HG02610 (cell line): ENCODE data around the gene PLAAT5.
A peak's percentile ranks its signal among the peaks of the same experiment; 100 is the strongest.
"Not testable (repeated sequence)": the region's sequence is repeated elsewhere in the genome, so short reads cannot be mapped to it uniquely, and the experiment has no call there.

Experiments
- ATAC-seq: cut with Tn5 transposase; IDR thresholded peaks from one replicate; pipeline ENCODE4 v1.9.1; 2021; ENCODE audit warnings: mild to moderate bottlenecking, moderate library complexity; ENCODE audit not compliant: unreplicated experiment

The PLAAT5 gene, protein sequence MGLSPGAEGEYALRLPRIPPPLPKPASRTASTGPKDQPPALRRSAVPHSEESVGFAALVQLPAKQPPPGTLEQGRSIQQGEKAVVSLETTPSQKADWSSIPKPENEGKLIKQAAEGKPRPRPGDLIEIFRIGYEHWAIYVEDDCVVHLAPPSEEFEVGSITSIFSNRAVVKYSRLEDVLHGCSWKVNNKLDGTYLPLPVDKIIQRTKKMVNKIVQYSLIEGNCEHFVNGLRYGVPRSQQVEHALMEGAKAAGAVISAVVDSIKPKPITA

DNA sequence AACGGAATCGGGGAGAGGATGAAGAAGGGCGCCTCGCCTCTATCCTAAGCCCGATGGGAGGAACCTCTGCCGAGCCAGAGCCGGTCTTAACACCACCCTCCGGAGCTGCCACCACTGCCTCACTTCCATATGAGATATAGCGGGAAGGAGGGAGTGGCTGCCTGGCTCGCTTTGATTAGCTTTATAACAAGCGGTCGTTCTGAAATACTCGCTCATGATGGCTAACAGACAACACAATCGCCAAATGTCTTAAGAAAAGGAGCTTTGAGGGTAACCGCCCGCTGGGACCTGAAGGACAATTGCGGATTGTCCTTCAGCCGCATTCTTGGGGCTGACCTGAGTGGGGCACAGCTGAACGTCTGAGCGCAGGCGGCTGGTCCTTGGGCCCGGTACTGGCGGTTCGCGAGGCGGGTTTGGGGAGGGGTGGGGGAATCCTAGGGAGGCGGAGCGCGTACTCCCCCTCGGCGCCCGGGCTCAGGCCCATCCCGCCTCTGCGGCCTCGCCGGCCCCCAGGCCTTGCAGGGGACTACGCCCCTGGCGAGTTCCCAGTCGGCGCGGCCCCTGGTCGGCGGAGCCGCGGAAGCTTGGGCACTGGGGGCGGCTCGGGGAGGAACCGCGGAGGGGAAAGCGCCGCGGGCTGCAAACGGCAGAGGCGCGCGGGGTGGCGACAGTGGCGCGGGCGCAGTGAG, at the start of gene PLAAT5:
Gene PLAAT5 (minus strand): TSS at position 617 of the 689 bp plus-strand sequence. CDS start 133 bp downstream, at position 484.
- no peak for ATAC-seq

DNA sequence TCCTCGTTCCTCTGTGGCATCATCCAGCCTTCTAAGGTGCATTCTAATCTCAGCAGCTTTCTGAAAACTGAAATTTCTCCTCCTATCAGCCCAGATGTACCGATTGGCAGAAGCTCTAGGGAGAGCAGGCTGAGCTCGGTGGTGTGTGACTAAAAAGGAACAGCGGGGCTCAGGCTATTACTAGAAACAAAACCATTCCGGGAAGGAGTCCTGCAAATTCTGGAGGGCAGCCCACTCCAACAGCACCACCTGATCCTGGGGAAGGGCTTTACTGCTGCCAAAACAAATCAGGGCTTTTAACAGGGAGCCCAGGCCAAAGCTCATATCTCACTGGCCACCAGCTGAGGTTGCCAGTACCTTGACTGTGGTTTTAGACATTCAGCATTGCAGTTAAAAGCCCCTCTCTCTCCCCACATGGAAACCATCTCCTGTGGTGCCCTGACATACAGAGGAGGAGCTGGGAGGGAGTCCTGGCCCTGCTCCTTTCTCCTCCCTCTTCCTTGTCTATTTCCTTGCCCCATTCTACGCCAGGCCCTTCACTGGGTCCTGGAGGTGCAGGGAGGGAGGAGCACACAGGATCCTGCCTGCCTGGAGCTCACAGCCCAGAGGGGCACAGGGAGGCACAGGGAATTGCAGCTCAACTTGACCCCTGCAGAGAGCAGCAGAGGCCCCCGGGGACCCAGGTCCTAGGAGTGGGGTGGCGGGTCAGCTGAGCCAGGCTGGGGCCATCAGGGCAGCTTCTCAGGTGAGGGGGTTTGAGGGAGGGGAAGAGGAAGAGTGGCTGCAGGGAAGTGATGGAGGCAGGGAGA, 46.5 kb upstream of the PLAAT5 start:
- ATAC-seq: no peak

DNA sequence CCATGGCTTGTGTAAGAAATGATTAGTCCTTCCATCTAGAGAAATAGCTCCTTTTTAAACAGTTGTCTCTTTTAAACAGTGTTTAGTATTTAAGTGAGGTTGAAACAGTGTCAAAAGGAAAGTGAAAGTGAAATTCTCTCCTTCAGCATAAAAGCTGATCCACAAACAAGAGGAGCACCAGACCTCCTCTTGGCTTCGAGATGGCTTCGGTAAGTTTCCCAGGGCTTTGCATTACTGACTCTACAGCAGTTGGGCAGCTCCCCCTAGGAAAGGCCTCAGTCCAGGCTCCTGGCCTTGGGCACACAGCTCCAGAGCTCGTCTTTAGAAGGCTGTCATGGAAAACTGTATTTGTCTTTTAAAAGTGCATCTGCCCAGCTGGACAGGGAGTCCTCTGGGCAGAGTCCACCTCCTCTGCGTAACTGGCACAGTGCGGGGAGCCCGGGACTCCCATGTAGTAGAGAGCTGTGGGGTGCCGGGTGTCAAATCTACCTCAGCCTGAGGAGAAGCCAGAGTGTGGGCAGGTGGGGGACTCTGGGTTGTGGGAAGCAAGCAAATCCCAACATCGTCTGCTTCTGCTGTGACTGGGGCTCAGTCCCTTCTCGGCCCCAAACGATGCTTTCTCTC, 45.8 kb upstream of the PLAAT5 start, which contains the start of gene PLAAT4:
Gene PLAAT4 (plus strand): TSS at position 140 of the 624 bp plus-strand sequence. CDS start 61 bp downstream, at position 201.
- peak; percentile 37 for ATAC-seq

DNA sequence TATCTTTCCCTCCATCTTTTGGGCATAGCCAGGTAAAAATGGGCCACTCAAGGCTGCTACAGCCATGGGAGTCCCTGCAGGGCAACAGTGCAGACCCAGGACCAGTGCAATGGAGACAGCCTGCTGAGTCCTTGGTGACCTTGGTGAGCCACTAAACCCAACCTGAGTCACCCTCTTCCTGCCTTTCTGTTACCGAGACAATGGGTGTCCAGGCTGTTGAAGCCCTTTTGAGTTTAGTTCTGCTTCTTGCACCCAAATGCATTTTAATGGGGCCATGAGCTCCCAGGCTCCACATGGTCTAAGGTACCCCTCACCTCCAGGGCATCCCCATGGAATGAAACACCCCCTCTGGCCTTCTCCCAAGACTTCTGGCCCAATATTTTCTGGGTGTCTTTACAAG, 44.8 kb upstream of the PLAAT5 start:
- ATAC-seq: no peak

DNA sequence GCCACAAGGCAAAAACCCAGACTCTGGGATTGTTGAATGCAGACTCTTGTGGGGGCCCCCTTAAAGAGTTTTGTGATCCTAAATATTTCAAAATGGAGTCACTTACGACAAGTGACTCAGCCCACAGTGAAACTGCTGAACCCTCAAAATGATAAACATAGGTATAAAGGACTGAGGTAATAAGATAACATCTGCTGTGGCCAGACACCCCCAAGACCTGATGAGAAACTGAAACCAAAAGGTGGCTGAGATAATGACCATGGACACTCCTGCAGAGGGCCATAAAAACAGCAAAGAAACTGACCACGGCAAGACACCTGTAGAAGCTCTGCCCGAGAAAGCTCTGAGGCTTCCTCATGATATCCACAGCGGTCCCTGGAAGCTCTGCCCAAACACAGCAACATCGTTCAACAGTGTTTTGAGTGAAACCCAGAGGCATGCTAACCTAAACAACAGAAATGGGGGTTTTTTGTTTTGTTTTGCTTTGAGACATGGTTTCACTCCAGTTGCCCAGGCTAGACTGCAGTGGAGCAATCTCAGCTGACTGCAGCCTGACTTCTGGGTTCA, 44.0 kb upstream of the PLAAT5 start:
- ATAC-seq: peak; percentile 45

DNA sequence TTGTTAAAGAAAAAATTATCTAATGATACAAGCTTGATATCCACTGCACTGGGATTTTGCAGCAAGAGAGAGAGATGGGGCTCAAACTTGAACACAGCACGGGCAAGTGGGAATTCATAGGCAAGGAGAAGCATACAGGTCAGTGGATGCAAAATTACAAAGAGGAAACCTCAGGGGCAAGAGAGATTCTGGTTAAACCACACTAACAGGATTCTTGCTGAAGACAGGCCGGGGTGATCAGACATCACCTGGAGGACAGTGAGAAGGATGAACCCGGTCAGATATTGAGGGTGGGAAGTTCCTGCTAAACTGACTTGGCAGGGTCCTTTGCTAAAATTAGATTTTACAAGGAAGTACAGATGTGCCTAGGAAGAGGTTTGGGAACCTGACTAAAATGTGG, 43.1 kb upstream of the PLAAT5 start:
- ATAC-seq: no peak

DNA sequence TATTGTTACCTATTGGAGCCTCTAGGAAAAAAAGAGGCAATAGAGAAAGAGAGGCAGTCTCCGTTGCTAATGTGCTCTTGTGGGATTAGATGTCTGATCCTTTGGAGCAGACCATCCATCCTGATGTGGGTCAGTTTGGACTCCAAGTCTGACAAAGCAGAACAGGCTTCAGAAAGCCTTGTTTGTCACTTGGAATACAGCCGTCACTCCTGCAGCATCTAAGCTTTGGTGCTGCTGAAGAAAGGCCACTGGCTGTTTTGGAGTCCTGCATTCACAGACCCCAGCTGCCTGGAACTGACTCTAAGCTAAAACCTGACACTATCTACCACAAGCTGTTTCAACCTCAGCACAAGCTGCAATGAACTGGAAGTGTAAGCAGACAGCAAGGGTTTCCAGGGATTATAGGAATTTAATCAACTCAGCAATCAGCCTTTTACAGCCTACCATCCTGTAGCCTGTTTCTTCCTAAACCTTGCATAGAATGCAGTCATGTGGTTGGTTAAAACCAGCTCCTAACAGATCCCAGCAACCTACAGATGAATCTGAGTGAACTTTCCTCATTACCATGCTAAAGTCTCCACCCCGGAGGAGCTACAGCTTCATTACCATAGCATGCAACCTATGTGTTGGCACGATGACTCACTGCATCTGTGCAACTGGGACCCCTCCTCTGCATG, 42.0 kb upstream of the PLAAT5 start:
- ATAC-seq: no peak

DNA sequence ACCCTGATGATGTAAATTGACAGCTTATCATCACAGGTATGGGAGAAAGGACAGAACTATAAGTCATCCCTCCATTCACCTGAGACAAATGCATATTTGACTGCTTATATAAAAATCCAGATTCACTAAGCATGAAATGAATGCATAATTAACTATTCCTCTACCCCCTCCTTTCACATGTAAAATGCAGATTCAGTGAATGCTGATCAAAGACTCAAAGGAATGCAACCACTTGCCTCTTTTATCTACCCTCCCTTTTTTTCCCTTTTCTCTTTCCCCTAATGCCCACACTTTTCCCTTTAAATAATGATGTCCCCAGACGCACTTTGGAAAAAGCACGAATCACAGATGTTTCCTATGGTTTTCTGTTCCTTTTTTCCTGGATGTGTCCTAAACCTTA, 41.1 kb upstream of the PLAAT5 start:
- ATAC-seq: no peak

DNA sequence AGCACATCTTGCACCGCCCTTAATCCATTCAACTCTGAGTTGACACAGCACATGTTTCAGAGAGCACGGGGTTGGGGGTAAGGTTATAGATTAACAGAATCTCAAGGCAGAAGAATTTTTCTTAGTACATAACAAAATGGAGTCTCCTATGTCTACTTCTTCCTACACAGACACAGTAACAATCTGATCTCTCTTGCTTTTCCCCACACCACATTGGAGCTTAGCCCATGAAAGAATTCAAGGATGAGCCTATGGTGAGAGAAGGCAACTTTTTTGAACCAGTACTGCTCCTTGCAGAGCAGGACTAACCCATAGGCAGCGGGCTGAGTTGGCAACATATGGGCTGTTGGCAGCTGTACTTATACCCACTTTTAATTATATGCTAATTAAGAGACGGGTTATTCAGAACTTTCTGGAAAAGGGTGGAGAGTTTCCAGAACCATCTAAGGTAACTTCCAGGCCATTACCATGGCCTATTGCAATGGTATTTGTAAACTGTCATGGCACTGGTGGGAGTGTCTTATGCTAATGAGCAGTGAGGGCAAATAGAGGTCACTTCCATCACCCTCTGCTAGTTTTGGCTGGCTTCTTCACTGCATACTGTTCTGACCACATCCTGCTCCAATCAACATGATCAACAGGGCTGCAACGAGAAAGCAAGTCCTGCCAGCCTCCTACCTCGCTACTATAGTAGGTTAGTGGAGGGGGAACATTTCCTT, 40.3 kb upstream of the PLAAT5 start:
- peak; percentile 65 for ATAC-seq

DNA sequence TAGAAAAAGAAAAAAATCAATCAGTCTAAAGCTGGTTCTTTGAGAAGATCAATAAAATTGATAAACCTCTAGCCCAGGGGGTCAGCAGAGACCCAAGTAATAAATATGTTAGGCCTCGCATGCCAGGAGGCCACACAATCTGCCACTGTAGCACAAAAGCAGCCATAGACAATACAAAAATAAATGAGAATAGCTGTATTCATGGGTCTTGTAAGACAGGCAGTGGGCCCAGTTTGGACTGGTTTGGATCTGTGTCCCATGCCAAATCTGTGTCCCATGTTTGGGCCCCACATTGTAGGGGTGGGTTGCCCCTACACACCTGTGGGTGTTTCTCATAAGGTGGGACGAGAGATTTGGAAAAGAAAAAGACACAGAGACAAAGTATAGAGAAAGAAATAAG, 39.1 kb upstream of the PLAAT5 start:
- ATAC-seq: no peak

DNA sequence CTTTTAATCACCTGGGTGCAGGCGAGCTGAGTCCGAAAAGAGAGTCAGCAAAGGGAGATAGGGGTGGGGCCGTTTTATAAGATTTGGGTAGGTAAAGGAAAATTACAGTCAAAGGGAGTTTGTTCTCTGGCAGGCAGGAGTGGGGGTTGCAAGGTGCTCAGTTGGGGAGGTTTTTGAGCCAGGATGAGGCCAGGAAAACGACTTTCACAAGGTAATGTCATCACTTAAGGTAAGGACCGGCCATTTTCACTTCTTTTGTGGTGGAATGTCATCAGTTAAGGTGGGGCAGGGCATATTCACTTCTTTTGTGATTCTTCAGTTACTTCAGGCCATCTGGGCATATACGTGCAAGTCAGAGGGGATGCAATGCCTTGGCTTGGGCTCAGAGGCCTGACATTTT, 38.4 kb upstream of the PLAAT5 start:
- ATAC-seq: not testable (repeated sequence)

DNA sequence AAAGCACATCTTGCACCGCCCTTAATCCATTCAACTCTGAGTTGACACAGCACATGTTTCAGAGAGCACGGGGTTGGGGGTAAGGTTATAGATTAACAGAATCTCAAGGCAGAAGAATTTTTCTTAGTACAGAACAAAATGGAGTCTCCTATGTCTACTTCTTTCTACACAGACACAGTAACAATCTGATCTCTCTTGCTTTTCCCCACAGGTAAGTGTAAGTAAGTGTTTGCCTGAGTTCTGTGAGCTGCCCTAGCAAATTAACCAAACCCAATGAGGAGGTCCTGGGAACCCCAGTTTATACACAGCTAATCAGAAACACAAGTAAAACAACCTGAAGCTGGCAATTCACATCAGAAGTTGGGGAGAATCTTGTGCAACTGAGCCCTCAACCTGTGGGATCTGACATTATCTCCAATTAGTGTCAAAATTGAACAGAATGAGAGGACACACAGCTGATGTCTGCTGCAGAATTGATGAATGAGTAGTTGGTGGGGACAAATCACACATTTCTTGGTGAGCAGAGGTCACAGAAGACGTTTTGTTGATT, 37.8 kb upstream of the PLAAT5 start:
- not testable (repeated sequence) for ATAC-seq

DNA sequence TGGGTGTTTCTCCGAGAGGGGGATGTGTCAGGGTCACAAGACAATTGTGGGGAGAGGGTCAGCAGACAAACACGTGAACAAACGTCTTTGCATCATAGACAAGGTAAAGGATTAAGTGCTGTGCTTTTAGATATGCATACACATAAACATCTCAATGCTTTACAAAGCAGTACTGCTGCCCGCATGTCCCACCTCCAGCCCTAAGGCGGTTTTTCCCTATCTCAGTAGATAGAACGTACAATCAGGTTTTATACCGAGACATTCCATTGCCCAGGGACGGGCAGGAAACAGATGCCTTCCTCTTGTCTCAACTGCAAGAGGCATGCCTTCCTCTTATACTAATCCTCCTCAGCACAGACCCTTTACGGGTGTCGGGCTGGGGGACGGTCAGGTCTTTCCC, 37.2 kb upstream of the PLAAT5 start:
- ATAC-seq: not testable (repeated sequence)

DNA sequence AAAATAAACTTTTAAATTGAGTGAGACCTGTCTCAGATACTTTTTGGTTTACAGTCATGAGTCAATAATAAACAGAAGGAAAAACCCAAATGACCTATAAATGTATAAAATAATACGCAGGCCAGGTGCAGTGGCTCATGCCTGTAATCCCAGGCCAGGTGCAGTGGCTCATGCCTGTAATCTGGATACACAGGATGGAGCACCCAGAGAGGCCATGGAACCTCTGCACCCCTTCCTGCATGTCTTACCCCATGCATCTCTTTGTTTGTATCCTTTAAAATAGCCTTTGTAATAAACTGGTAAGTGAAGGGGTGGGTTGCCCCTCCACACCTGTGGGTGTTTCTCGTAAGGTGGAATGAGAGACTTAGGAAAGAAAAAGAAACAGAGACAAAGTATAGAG, 36.7 kb upstream of the PLAAT5 start:
- no peak for ATAC-seq

DNA sequence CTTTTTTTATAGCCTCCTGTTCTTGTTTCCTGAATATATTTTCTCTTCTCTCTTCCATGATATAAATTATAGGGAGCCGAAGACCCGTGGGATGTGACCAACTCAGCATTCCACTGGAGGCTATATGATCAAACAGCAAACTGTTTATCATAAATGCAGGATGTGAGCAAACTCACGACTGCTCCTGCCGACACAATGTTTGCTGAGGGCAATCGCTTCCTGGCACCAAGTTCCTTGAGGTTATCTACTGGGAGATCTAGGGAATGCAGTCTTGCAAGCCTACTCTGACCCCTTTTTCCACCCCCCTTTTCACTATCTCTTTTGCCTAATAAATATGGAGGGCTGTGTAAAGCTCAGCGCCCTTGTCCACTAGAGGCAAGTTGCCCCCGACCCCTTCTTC, 32.2 kb upstream of the PLAAT5 start:
- no peak for ATAC-seq

DNA sequence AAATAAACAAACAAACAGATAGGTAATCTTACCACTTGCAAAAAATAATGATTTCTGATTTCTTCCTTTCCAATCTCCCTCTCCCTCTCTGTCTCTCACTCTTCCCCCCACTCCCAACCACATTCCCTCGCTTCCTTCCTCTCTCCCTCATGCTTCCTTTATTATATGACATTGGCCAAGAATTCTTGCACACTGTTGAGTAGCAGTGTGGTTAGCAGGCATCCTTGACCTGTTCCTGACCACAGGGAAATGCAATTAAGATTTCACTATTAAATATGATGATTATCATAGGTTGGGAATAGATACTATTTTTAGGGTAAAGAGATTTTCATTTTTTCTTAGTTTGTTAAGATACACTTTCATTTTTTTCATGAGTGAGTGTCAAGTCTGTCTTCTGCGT, 30.9 kb upstream of the PLAAT5 start:
- no peak for ATAC-seq

DNA sequence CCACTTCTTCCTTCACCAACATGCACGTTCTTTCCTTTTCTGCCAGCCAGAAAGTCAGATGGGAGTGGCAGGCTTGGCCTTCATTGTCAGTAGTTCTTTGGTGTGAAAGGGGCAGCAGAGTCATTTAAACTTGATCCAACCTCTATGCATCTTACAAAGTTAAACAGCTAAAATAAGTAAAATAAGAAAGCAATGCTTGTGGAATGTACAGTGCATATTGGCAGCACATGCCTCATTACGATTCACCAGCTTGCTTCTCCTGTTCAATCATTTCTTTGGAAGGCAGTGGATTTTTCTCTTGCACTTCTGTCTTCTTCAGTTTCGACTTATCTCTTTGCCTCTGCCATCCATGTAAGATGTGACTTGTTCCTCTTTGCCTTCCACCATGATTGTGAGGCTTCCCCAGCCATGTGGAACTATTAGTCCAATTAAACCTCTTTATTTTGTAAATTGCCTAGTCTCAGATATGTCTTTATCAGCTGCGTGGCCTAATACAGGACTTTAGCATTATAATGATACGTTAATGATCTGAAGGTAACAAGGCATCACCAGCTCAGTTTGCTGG, 29.7 kb upstream of the PLAAT5 start:
- ATAC-seq: no peak

DNA sequence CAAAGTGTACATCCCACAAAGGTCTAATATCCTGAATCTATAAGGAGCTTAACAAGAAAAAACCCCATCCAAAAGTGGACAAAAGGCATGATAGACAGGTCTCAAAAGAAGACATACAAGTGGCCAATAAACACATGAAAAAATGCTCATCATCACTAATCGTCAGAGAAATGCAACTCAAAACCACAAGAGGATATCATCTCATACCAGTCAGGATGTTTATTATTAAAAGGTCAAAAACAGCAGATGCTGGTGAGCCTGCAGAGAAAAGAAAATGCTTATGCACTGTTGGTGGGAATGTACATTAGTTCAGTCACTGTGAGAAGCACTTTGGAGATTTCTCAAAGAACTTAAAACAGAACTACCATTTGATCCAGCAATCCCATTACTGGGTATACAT, 27.6 kb upstream of the PLAAT5 start:
- no peak for ATAC-seq

DNA sequence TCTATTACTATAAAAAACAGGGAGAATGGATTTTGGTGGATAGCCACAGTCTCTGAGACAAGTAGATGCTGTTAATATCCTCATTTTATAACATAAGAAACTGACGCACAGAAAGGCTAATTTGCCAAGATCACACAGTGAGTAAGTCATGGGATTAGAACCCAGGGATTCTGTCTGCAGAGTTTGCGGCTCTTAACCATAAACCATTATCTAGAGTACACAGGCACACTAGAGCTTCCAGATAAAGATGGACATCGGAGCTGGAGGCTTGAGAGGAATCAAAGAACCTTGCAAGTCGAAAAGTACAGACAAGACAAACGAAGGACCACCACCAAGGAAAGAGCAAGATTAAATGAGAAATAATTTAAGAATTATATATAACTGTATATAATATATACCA, 26.2 kb upstream of the PLAAT5 start:
- no peak for ATAC-seq
